Suprapubic skin (tissue), 3 donors: Measurements from ENCODE around the gene CWC15.

Experiments used
- POLR2A ChIP-seq, 2 donors: fragments of 450-650 bp; IDR thresholded peaks; one replicate each; pipeline ENCODE4 v1.6.1; 2017; ENCODE audit warnings: antibody characterized with exemption in 2 of 2, mild to moderate bottlenecking in 2 of 2, moderate library complexity in 2 of 2
- TF ChIP-seq, protein P1 (sequence below), 2 donors: fragments of 200-600 bp in 1 of 2; fragments of 450-650 bp in 1 of 2; sonication (generic) in 1 of 2; IDR thresholded peaks; one replicate each; pipeline ENCODE4 v1.5.1; 2016 to 2019; ENCODE audit warnings: antibody characterized with exemption in 2 of 2, mild to moderate bottlenecking in 1 of 2, moderate library complexity in 1 of 2

DNA sequence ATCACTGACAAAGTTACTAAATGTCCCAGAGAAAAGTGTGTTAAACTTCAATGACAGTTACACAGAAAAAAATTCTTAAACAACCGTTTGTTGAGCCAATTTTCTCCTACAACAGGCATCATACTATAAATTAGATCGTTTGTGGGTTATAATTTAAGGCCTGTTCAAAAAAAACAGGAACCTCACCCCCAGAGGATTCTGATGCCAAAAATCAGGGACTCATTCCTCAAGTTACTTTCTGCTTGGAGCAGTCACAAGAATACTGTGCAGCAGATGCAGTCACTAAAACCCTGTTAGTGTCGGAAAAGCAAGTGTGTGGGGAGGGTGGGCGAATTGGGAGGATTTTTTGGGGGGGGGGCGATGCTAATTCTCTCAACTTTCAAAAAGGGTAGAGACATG, 657 bp downstream of the CWC15 start:
- TF ChIP-seq POLR2A (IDR thresholded peaks at IDR 0.05), result no peak
- TF ChIP-seq, protein P1, sequence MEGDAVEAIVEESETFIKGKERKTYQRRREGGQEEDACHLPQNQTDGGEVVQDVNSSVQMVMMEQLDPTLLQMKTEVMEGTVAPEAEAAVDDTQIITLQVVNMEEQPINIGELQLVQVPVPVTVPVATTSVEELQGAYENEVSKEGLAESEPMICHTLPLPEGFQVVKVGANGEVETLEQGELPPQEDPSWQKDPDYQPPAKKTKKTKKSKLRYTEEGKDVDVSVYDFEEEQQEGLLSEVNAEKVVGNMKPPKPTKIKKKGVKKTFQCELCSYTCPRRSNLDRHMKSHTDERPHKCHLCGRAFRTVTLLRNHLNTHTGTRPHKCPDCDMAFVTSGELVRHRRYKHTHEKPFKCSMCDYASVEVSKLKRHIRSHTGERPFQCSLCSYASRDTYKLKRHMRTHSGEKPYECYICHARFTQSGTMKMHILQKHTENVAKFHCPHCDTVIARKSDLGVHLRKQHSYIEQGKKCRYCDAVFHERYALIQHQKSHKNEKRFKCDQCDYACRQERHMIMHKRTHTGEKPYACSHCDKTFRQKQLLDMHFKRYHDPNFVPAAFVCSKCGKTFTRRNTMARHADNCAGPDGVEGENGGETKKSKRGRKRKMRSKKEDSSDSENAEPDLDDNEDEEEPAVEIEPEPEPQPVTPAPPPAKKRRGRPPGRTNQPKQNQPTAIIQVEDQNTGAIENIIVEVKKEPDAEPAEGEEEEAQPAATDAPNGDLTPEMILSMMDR (IDR thresholded peaks at IDR 0.05), result no peak
